ENCODE measurements around the gene ZNF804B.
A peak's percentile ranks its signal among the peaks of the same experiment; 100 is the strongest.

Gene ZNF804B

DNA sequence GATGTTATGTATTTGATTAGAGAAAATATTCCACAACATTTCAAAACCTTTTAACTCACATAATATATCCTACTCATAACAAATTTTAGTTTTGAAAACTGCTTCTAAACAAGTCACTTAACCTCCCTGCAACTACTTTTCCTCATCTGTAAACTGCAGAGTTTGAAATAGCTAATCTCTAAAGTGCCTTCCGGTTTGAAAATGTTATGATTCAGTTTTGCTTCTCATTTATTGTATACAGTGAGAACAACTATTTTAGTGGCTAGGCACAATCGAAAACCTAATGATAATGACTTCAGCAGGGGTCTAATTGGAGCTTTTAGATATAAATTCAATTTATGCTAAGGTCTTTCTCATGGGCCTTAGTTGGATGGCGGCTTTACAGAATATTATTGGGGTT is 66.7 kb downstream of the ZNF804B start:
- no peak overlapping the region for H3K4me3 ChIP-seq (ENCODE audit: low read length)
- DNase-seq (ENCODE audit: low read depth): no peak
- TF ChIP-seq, protein P1, sequence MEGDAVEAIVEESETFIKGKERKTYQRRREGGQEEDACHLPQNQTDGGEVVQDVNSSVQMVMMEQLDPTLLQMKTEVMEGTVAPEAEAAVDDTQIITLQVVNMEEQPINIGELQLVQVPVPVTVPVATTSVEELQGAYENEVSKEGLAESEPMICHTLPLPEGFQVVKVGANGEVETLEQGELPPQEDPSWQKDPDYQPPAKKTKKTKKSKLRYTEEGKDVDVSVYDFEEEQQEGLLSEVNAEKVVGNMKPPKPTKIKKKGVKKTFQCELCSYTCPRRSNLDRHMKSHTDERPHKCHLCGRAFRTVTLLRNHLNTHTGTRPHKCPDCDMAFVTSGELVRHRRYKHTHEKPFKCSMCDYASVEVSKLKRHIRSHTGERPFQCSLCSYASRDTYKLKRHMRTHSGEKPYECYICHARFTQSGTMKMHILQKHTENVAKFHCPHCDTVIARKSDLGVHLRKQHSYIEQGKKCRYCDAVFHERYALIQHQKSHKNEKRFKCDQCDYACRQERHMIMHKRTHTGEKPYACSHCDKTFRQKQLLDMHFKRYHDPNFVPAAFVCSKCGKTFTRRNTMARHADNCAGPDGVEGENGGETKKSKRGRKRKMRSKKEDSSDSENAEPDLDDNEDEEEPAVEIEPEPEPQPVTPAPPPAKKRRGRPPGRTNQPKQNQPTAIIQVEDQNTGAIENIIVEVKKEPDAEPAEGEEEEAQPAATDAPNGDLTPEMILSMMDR (conservative IDR thresholded peaks at IDR 0.05; ENCODE audit: low read depth, low read length): no peak

DNA sequence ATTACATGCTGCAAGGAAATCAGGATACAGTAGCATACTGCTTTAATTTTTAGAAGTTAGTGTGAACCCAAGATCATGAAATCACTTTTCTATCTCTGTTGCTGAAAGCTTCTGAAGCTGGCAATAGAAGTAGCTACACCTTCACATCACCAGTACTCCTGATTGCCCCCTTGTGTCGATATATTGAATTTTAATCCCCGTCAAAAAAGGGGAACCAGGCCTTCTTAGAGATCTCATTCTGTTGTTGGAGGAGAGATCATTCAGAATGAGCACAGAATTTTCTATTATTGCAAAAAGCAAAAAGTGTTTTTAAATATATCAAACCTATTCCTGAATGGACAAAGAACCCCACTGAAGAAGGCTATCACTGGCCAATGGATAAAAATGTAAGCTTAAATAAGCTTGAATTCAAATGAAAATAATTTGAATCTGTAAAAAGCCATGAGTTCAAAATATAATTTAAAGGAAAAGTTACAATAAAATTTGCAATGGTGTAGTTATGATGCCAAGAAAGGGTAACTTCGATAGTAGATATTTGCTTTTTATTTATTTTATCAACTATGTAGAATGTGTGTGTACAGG is 75.7 kb downstream of the ZNF804B start:
- DNase-seq (ENCODE audit: low read depth): no peak
- no peak overlapping the region for H3K4me3 ChIP-seq (ENCODE audit: low read length)
- TF ChIP-seq, protein P1 (conservative IDR thresholded peaks at IDR 0.05; ENCODE audit: low read depth, low read length): peak; percentile 68

DNA sequence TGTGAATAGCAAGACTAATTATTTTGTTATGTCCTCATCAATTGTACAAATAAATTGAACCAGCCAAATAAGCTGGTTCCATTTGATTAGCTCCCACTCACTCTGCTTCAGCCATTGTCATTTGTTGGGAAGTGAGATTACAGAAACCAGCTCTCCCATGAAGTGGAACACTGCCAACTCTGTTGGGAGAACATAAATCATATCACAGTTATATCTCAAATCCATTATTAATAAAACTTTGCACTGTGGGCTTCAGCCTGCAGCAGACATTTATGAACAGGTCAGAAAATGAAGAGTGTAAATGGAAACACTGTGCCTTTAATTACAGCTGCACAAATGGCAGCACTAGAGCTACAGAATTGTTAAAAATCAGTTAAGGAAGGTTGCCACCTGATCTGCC is 82.7 kb downstream of the ZNF804B start:
- DNase-seq (ENCODE audit: low read depth): no peak
- TF ChIP-seq, protein P1 (conservative IDR thresholded peaks at IDR 0.05; ENCODE audit: low read depth, low read length): no peak
- no peak overlapping the region for H3K4me3 ChIP-seq (ENCODE audit: low read length)

- no peak overlapping the region for H3K4me3 ChIP-seq (ENCODE audit: low read length)
- TF ChIP-seq, protein P1 (conservative IDR thresholded peaks at IDR 0.05; ENCODE audit: low read depth, low read length): no peak
- DNase-seq (ENCODE audit: low read depth): no peak
These were observed 85.6 kb downstream of the ZNF804B start for GRCh38 chr7:88845091-88845490.

DNA sequence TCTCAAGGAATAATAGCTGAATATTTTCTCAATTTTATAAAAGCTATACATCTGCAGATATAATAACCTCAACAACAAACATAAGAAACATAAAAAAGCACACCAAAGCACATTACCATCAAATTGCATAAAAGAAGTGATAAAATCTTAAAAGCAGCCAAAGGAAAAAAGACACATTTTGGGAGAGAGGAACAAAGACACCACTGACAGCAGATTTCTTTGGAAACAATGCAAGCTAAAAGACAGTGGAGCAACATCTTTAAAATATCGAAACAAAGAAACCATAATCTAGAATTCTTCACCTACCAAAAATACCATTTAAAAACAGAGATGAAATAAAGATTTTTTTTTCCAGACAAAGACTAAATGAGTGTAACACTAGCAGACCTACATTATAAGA is 91.7 kb downstream of the ZNF804B start:
- no peak for DNase-seq (ENCODE audit: low read depth)
- no peak overlapping the region for H3K4me3 ChIP-seq (ENCODE audit: low read length)
- TF ChIP-seq, protein P1 (conservative IDR thresholded peaks at IDR 0.05; ENCODE audit: low read depth, low read length): no peak

- TF ChIP-seq, protein P1 (conservative IDR thresholded peaks at IDR 0.05; ENCODE audit: low read depth, low read length): no peak
- no peak for DNase-seq (ENCODE audit: low read depth)
- H3K4me3 ChIP-seq (ENCODE audit: low read length): no peak overlapping the region
These were observed 99.8 kb downstream of the ZNF804B start for GRCh38 chr7:88859288-88859687.

GRCh38 chr7:88866265-88866863 is 106.9 kb downstream of the ZNF804B start:
- no peak for DNase-seq (ENCODE audit: low read depth)
- TF ChIP-seq, protein P1 (conservative IDR thresholded peaks at IDR 0.05; ENCODE audit: low read depth, low read length): no peak
- no peak overlapping the region for H3K4me3 ChIP-seq (ENCODE audit: low read length)
